Endothelial cell of umbilical vein (primary cell): Measurements from ENCODE around the gene ST6GALNAC3. TPM values are rescaled to one million over a fixed set of nuclear protein-coding genes. Genes with fewer than 3 reads are reported as not detected.

Experiments
- BruUV-seq: library from RNA; stranded (reverse); fragments of 400-500 nt; replicated peaks from 2 replicates; lab custom pipeline; 2021; lab: Mats Ljungman, UMichigan
- CTCF ChIA-PET: fragments of 300-600, 350-600 bp; sonication (Branson Sonifier 250); formaldehyde crosslinking; loops from one replicate; lab custom pipeline; 2021; ENCODE audit warnings: antibody characterized with exemption, inconsistent platforms; lab: Charles Lee
- POLR2A ChIA-PET: fragments of 300-600, 350-600 bp; sonication (Branson Sonifier 250); formaldehyde crosslinking; loops from one replicate; lab custom pipeline; 2021; ENCODE audit warnings: antibody characterized with exemption, inconsistent platforms; lab: Charles Lee
- DNase-seq: peaks from one replicate; pipeline ENCODE4 v3.0.0-alpha.2; 2011; ENCODE audit warnings: low read depth, low spot score
- FAIRE-seq: peaks from 2 replicates; lab custom pipeline; 2011; peaks lifted over from hg19 to GRCh38; lab: Jason Lieb, UNC
- H2AFZ ChIP-seq: 2 replicates; pipeline ENCODE4 v1.6.0; 2012; ENCODE audit warnings: low read depth, low read length, control low read depth, inconsistent platforms
- H3K27ac ChIP-seq: 2 replicates; pipeline ENCODE4 v1.5.1; 2011; ENCODE audit warnings: low read depth, mild to moderate bottlenecking, control low read depth, low read length, moderate library complexity; ENCODE audit not compliant: insufficient read depth
- H3K27me3 ChIP-seq, 2 experiments: 2 replicates each; pipeline versions ENCODE4 v1.6.0 to v1.6.1; 2011; ENCODE audit warnings: low read length in 2 of 2, mixed read lengths in 1 of 2; ENCODE audit not compliant: control insufficient read depth in 2 of 2, insufficient read depth in 2 of 2
- H3K36me3 ChIP-seq, 2 experiments: 2 replicates in 1 of 2; 3 replicates in 1 of 2; pipeline ENCODE4 v1.5.1; 2011; ENCODE audit warnings: low read length in 2 of 2, mild to moderate bottlenecking in 1 of 2, moderate library complexity in 1 of 2; ENCODE audit not compliant: control insufficient read depth in 2 of 2, insufficient read depth in 2 of 2; ENCODE audit errors: extremely low read depth in 1 of 2
- H3K4me1 ChIP-seq: 3 replicates; pipeline ENCODE4 v1.5.1; 2011; ENCODE audit warnings: mild to moderate bottlenecking, low read length; ENCODE audit not compliant: control insufficient read depth, insufficient read depth; ENCODE audit errors: extremely low read depth
- H3K4me2 ChIP-seq: 2 replicates; pipeline ENCODE4 v1.6.1; 2011; ENCODE audit warnings: low read length, control low read depth, mixed read lengths; ENCODE audit not compliant: insufficient read depth
- H3K4me3 ChIP-seq, 3 experiments: fragments of 200-600 bp in 1 of 3; sonication (generic), shearing (Covaris generic) in 1 of 3; replicated peaks in 1 of 3; 2 replicates each; pipeline ENCODE4 v1.5.1; 2011 to 2016; ENCODE audit warnings: control low read depth in 3 of 3, low read length in 3 of 3, mild to moderate bottlenecking in 2 of 3, inconsistent platforms in 1 of 3, low read depth in 1 of 3, moderate library complexity in 1 of 3; ENCODE audit not compliant: insufficient read depth in 1 of 3
- H3K79me2 ChIP-seq: 2 replicates; pipeline ENCODE4 v1.6.0; 2012; ENCODE audit warnings: low read length, inconsistent platforms; ENCODE audit not compliant: control insufficient read depth, insufficient read depth
- H3K9ac ChIP-seq: replicated peaks from 2 replicates; pipeline ENCODE3; 2011; ENCODE audit warnings: low read length, control low read depth; ENCODE audit not compliant: insufficient read depth; ENCODE audit errors: extremely low read depth
- H3K9me1 ChIP-seq: replicated peaks from 3 replicates; pipeline ENCODE4 v1.6.0; 2011; ENCODE audit warnings: mild to moderate bottlenecking, low read length; ENCODE audit not compliant: control insufficient read depth, insufficient read depth; ENCODE audit errors: extremely low read depth
- H3K9me3 ChIP-seq: replicated peaks from 2 replicates; pipeline ENCODE4 v1.5.1; 2012; ENCODE audit warnings: low read length, inconsistent platforms; ENCODE audit not compliant: control insufficient read depth, insufficient read depth
- H4K20me1 ChIP-seq: replicated peaks from 2 replicates; pipeline ENCODE3; 2011; ENCODE audit warnings: mild to moderate bottlenecking, low read length; ENCODE audit not compliant: control insufficient read depth, insufficient read depth; ENCODE audit errors: extremely low read depth
- EZH2 ChIP-seq: IDR thresholded peaks from 2 replicates; pipeline ENCODE4 v1.6.1; 2012; ENCODE audit warnings: borderline replicate concordance, low read depth, mild to moderate bottlenecking, moderate library complexity, low read length, inconsistent platforms; ENCODE audit not compliant: severe bottlenecking
- JUN ChIP-seq: IDR thresholded peaks from 2 replicates; pipeline ENCODE4 v1.6.1; 2011; ENCODE audit warnings: borderline replicate concordance, low read depth; ENCODE audit not compliant: insufficient read length, insufficient read depth
- POLR2A ChIP-seq: IDR thresholded peaks from 2 replicates; pipeline ENCODE4 v1.6.1; 2012; ENCODE audit warnings: low read depth, mild to moderate bottlenecking, control low read depth, low read length
- POLR2AphosphoS5 ChIP-seq: IDR thresholded peaks from 2 replicates; pipeline ENCODE4 v1.6.1; 2012; ENCODE audit warnings: low read depth, mild to moderate bottlenecking, control low read depth, low read length, moderate library complexity; ENCODE audit not compliant: insufficient read depth
- dilution Hi-C: fragments of 300-500 bp; cut with MboI; formaldehyde crosslinking; loops from one replicate; pipeline ENCODE4 v1.15.0; 2019; ENCODE audit warnings: low sequenced_read_pairs; ENCODE audit not compliant: extremely low pct_ligation_motif_present
- intact Hi-C: fragments of 100-400 bp; cut with micrococcal nuclease; formaldehyde crosslinking; loops from one replicate; pipeline ENCODE4 v1.10.0; 2022
- polyA plus RNA-seq, 4 experiments: library from polyadenylated mRNA; depleted of rRNA in 3 of 4; stranded (reverse) in 3 of 4; unstranded in 1 of 4; fragments of >200 nt; gene quantifications; 2 replicates each; pipeline versions ENCODE4 v1.2.1 to v1.2.3, GENCODE V29; 2011 to 2012; ENCODE audit warnings: missing spikeins in 1 of 4
- total RNA-seq: library from RNA; stranded (reverse); gene quantifications from 2 replicates; pipeline ENCODE4 v1.2.3, GENCODE V29; 2021
- TF ChIP-seq, protein P1 (sequence below), 2 donors: IDR thresholded peaks; 1 replicate in 1 of 2; 2 replicates in 1 of 2; pipeline ENCODE4 v1.5.1; 2011; ENCODE audit warnings: low read length in 2 of 2, mild to moderate bottlenecking in 2 of 2, moderate library complexity in 2 of 2, control low read depth in 1 of 2, inconsistent platforms in 1 of 2, low read depth in 1 of 2; ENCODE audit not compliant: insufficient read depth in 1 of 2; ENCODE audit errors: extremely low read depth in 1 of 2
- TF ChIP-seq, protein P2 (sequence below): IDR thresholded peaks from 2 replicates; pipeline ENCODE4 v1.6.1; 2011; ENCODE audit not compliant: insufficient read depth, insufficient read length

Gene ST6GALNAC3
- total and polyA plus RNA-seq, 2 donors (not counting 3 experiments of a cell fraction or from before 2014, with no cell fraction given), result 7.6 to 48.3 TPM

DNA sequence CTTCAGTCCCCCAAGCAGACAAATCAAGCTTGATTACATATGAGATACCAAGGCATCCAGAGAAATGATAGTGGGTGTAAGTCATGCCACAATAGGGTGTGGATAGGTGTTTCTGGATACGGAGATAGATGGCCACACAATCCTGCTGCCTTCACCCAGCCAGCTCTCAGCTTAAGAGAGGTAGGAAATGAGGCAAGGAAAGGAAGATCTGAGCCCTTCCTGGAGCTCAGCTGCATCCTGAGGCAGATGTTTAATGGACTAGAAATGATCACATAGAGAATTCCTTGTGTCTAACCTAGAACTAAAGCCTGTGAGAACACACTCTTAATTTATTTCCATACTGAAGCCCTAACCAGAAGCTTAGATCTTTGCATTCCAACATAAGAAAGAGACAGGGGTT lies 210.3 kb downstream of the ST6GALNAC3 start:
- ChIA-PET CTCF (no interaction called here), POLR2A (no interaction called here)
- dilution Hi-C loops, result no loop called here
- intact Hi-C loops, result no loop called here
- Histone ChIP-seq H2AFZ (no peak overlapping the region), H3K9ac (no peak overlapping the region), H3K4me1 (peaks cover 8% of the 10 kb centered on the region), H3K27ac (no peak overlapping the region), H3K4me2 (no peak overlapping the region), H3K4me3 (no peak overlapping the region), H3K79me2 (no peaks in the 10 kb centered on the region), H3K9me3 (no peaks in the 10 kb centered on the region), H4K20me1 (no peaks in the 10 kb centered on the region), H3K36me3 (no peaks in the 10 kb centered on the region), H3K9me1 (no peaks in the 10 kb centered on the region), H3K27me3 (no peaks in the 10 kb centered on the region)
- FAIRE-seq (peak; percentile 59), DNase-seq (peak; percentile 8)
- TF ChIP-seq POLR2AphosphoS5 (no peak), JUN (no peak), POLR2A (no peak), EZH2 (no peak)
- TF ChIP-seq, protein P1, sequence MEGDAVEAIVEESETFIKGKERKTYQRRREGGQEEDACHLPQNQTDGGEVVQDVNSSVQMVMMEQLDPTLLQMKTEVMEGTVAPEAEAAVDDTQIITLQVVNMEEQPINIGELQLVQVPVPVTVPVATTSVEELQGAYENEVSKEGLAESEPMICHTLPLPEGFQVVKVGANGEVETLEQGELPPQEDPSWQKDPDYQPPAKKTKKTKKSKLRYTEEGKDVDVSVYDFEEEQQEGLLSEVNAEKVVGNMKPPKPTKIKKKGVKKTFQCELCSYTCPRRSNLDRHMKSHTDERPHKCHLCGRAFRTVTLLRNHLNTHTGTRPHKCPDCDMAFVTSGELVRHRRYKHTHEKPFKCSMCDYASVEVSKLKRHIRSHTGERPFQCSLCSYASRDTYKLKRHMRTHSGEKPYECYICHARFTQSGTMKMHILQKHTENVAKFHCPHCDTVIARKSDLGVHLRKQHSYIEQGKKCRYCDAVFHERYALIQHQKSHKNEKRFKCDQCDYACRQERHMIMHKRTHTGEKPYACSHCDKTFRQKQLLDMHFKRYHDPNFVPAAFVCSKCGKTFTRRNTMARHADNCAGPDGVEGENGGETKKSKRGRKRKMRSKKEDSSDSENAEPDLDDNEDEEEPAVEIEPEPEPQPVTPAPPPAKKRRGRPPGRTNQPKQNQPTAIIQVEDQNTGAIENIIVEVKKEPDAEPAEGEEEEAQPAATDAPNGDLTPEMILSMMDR (IDR thresholded peaks at IDR 0.05; ENCODE audit: extremely low read depth in 1 of 2, insufficient read depth in 1 of 2, low read depth in 1 of 2, low read length in 2 of 2), result no peak
- TF ChIP-seq, protein P2, sequence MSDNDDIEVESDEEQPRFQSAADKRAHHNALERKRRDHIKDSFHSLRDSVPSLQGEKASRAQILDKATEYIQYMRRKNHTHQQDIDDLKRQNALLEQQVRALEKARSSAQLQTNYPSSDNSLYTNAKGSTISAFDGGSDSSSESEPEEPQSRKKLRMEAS, result no peak
- no TSS peak for BruUV-seq
